GM21390 (cell line): ENCODE results near the gene PTRH2.
"Not testable (repeated sequence)": the region's sequence is repeated elsewhere in the genome, so short reads cannot be mapped to it uniquely, and the experiment has no call there.

Source experiments
- ATAC-seq: cut with Tn5 transposase; IDR thresholded peaks from one replicate; pipeline ENCODE4 v1.9.1; 2021; ENCODE audit not compliant: unreplicated experiment

The PTRH2 gene

DNA sequence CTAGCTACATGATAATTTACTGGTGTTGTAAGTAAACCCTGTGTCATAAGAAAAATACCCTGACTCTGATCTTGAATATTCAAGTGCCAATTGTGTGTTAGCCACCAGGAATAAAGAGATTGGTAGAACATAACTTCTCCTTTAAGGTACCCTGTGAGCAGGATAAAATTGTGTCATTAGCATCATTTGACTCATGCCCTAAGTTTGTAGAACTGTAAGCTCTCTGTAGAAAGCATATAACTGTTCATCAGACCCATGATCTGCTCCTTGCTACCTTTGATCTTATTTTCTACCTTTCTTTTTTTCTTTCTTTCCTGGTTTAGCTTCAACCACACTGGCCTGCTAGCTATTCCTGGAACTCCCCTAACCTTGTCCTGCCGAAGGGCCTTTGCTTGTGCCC is 35.8 kb downstream of the PTRH2 start:
- no peak for ATAC-seq

DNA sequence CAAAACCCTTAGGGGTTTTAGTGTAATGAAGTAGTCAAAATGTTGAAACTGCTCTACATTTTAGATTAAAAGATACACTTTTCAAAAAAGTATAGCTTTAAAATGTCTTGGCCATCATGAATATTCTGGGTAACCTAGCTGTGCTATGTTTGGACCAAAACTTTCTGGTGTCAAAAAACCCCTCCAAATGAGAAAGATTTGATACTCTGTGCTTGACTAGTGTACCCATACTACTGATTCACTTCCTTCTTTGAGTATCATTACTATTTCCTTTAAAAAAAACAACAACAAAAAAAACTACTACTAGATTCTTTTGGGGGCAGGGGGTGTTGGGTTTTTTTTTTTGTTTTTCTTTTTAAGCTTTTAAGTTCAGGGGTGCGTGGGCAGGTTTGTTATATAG is 37.3 kb downstream of the PTRH2 start:
- ATAC-seq = no peak

DNA sequence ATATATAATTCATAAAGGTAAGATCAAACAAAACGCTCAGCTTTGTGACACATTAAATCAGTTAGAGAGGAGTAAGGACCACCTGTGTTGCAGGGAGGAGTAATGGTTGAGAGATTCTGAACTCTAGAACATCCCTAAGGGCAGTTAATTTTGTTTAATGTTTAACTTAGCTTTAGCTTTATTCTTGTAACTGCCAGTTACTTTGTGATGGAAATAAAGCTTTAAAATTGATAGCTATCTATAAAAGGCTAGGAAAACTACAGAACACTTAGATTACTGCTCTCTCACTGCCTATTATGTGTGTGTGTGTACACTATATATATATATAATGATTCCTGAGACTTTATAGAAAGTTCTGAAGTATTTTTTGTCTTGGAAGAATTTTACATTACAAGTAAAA is 37.8 kb downstream of the PTRH2 start:
- no peak for ATAC-seq

DNA sequence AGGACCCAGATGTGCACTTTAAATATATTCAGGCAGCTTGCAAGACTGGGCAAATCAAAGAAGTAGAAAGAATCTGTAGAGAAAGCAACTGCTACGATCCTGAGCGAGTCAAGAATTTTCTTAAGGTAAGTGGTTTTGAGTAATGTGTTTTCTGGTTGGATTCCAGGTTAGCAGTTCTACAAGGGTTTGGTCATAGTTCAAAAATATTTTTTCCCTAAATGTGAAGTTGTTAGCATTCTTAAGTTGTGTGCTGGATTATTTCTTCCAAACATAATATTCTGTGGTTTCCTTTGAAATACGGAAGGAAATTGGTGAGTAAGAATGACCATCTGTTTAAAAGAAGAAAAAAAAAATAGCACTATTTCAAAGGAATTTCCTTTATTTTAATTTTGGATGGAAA is 38.4 kb downstream of the PTRH2 start:
- no peak for ATAC-seq

DNA sequence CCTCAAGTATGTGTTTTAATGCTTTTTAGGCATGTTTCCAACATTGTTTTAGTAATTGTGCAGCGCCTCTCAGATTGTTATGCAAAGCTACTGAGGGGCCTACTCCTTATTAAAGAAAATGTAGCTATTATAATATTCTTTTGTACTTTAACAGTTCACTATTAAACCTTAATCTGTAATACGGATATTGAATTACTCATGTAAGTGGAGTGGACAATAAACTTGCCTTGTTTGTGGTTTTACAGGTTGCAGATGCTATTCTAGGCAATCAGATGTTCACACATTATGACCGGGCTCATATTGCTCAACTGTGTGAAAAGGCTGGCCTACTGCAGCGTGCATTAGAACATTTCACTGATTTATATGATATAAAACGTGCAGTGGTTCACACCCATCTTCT is 41.0 kb downstream of the PTRH2 start:
- ATAC-seq = no peak

DNA sequence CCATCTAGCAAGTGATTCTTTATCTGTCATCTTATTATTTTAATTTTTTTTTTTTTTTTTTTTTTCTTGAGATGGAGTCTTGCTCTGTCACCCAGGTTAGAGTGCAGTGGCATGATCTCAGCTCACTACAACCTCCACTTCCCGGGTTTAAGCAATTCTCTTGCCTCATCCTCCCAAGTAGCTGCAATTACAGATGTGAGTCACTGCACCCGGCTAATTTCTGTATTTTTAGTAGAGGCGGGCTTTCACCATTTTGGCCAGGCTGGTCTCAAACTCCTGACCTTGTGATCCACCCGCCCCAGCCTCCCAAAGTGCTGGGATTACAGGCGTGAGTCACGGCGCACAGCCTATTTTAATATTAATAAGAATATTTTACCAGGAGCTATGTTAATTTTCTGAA is 50.6 kb downstream of the PTRH2 start:
- ATAC-seq = not testable (repeated sequence)

DNA sequence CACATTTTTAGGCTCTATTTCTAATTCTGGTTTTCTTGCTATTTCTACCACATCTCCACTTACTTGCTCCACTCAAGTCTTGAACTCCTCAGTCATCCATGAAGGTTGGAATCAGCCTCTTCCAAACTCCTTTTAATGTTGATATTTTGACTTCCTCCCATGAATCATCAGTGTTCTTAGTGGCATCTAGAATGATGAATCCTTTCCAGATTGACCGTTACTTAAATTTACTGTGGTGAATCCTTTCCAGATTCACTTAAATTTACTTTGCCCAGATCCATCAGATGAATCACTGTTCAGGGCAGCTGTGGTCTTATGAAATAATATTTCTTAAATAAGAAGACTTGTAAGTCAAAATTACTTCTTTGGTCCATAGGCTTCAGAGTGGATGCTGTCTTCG is 55.1 kb downstream of the PTRH2 start:
- no peak for ATAC-seq

DNA sequence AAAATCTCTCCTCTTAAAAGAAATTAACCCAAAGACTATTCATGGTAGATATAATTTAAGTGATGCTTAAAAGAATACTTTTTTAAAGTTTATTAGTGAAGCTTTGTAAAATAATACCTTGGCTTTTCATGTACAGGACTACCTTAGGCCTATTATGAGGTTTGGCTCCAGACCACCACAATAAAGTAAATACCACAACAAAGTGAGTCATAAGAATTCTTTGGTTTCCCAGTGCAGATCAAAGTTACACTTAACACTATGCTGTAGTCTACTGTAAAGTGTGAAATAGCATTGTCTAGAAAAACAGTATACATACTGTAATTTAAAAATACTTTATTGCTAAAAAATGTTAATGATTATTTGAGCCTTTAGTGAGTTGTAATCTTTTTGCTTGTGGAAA is 55.9 kb downstream of the PTRH2 start:
- ATAC-seq = no peak

DNA sequence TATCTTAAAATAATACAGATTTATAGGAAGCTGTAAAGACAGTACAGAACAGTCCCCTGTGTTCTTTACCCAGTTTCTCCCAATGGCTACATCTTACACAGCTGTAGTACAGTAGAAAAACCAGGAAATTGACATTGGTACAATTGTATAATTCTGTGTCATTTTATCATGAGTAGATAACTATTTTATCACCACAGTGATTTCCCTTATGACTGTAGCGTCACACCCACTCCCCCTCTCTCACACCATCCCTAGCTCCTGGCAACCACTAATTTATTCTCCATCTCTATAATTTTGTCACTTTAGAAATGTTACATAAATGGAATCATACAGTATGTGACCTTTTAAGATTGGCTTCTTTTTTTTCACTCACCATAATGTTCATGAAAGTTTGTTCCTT is 56.6 kb downstream of the PTRH2 start:
- no peak for ATAC-seq

DNA sequence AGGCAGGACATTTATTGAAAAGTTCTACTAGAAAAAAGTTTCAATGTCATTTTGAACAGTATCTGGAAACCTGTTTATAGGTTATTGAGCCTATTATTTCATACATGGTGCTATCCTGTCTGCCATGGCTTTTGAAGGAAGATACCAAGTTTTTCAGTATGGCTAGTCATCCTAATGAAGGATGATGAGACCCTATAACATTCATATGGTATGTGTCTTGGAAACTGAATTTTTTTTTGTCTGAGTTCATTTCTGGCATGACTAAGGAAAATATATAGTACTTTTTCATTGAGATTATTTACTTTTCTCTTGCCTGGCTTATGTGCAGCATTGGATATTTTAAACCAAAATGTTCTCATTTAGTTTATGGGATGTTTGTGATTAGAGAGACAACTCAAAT is 57.3 kb downstream of the PTRH2 start:
- ATAC-seq = no peak
